Nephron (organoid): ENCODE data around the gene ARHGAP11B.
"Not testable (repeated sequence)": the region's sequence is repeated elsewhere in the genome, so short reads cannot be mapped to it uniquely, and the experiment has no call there.

Experiments
- H3K27ac Mint-ChIP-seq, 3 experiments: 2 replicates each; pipeline ENCODE4 v1.8.0; 2020; ENCODE audit warnings: mixed read lengths in 3 of 3, mild to moderate bottlenecking in 2 of 3, moderate library complexity in 1 of 3
- H3K27me3 Mint-ChIP-seq: 2 replicates; pipeline ENCODE4 v1.8.0; 2021; ENCODE audit warnings: low read depth, mild to moderate bottlenecking, moderate library complexity, mixed read lengths
- H3K36me3 Mint-ChIP-seq: 2 replicates; pipeline ENCODE4 v1.8.0; 2020; ENCODE audit warnings: low read depth, mixed read lengths
- H3K4me1 Mint-ChIP-seq: 2 replicates; pipeline ENCODE4 v1.8.0; 2020; ENCODE audit warnings: mixed read lengths
- H3K4me3 Mint-ChIP-seq, 3 experiments: 2 replicates each; pipeline ENCODE4 v1.8.0; 2020; ENCODE audit warnings: mild to moderate bottlenecking in 3 of 3, mixed read lengths in 3 of 3, moderate library complexity in 2 of 3
- H3K9me3 Mint-ChIP-seq: 2 replicates; pipeline ENCODE4 v1.8.0; 2020; ENCODE audit warnings: mixed read lengths
- CTCF ChIP-seq, 3 experiments: fragments of 200-600 bp; sonication (generic); IDR thresholded peaks; one replicate each; pipeline ENCODE4 v1.5.0; 2021; ENCODE audit warnings: antibody characterized with exemption in 3 of 3; ENCODE audit not compliant: unreplicated experiment in 3 of 3

Gene ARHGAP11B

GRCh38 chr15:30625436-30626193, at the start of gene ARHGAP11B:
Gene ARHGAP11B, plus strand, starts transcription at chr15:30626128.
- Mint-ChIP-seq H3K27ac (peak within 1 kb of the TSS; percentile 98 to 99 (median 98)), H3K4me1 (peaks cover 27% of the 10 kb centered on the region), H3K4me3 (peak within 1 kb of the TSS; percentile 97 to 100 (median 99))
- H3K9me3 Mint-ChIP-seq, H3K27me3 Mint-ChIP-seq, H3K36me3 Mint-ChIP-seq: not testable (repeated sequence)

GRCh38 chr15:30579394-30579970, 46.4 kb upstream of the ARHGAP11B start:
- H3K4me1 Mint-ChIP-seq, H3K4me3 Mint-ChIP-seq, H3K27ac Mint-ChIP-seq, H3K36me3 Mint-ChIP-seq, H3K27me3 Mint-ChIP-seq, H3K9me3 Mint-ChIP-seq: not testable (repeated sequence)

- H3K4me1 Mint-ChIP-seq, H3K4me3 Mint-ChIP-seq: not testable (repeated sequence)
These were observed 45.2 kb upstream of the ARHGAP11B start for GRCh38 chr15:30580716-30581115.

GRCh38 chr15:30598953-30599352, 27.0 kb upstream of the ARHGAP11B start:
- peak in 2 of 3 experiments; percentile 12 to 26 for TF ChIP-seq CTCF (IDR thresholded peaks at IDR 0.05; ENCODE audit: unreplicated experiment in 3 of 3)
- not testable (repeated sequence) for H3K27me3 Mint-ChIP-seq, H3K27ac Mint-ChIP-seq, H3K36me3 Mint-ChIP-seq, H3K4me3 Mint-ChIP-seq, H3K9me3 Mint-ChIP-seq, H3K4me1 Mint-ChIP-seq

More at GRCh38 chr15:30580716-30581115, 45.2 kb upstream of the ARHGAP11B start:
- H3K36me3 Mint-ChIP-seq, H3K27me3 Mint-ChIP-seq, H3K27ac Mint-ChIP-seq, H3K9me3 Mint-ChIP-seq: not testable (repeated sequence)

GRCh38 chr15:30603796-30604195, 22.1 kb upstream of the ARHGAP11B start, which contains the start of gene GOLGA8H:
Gene GOLGA8H, plus strand, starts transcription at chr15:30604028. Its CDS starts 98 bp downstream, at chr15:30604126.
- H3K36me3 Mint-ChIP-seq, H3K9me3 Mint-ChIP-seq, H3K27ac Mint-ChIP-seq, H3K4me3 Mint-ChIP-seq, H3K27me3 Mint-ChIP-seq, H3K4me1 Mint-ChIP-seq: not testable (repeated sequence)

- H3K9me3 Mint-ChIP-seq, H3K4me3 Mint-ChIP-seq, H3K4me1 Mint-ChIP-seq, H3K27ac Mint-ChIP-seq, H3K27me3 Mint-ChIP-seq, H3K36me3 Mint-ChIP-seq: not testable (repeated sequence)
These were observed 13.7 kb upstream of the ARHGAP11B start for GRCh38 chr15:30612271-30612670.

GRCh38 chr15:30621342-30621741, 4.6 kb upstream of the ARHGAP11B start:
- H3K27me3 Mint-ChIP-seq, H3K4me3 Mint-ChIP-seq, H3K9me3 Mint-ChIP-seq, H3K27ac Mint-ChIP-seq, H3K36me3 Mint-ChIP-seq, H3K4me1 Mint-ChIP-seq: not testable (repeated sequence)
- TF ChIP-seq CTCF (IDR thresholded peaks at IDR 0.05; ENCODE audit: unreplicated experiment in 3 of 3) = peak in 2 of 3 experiments; percentile 32 to 43

- not testable (repeated sequence) for H3K9me3 Mint-ChIP-seq, H3K36me3 Mint-ChIP-seq, H3K27me3 Mint-ChIP-seq
- Mint-ChIP-seq H3K4me1 (peaks cover 27% of the 10 kb centered on the region), H3K4me3 (peak overlapping the region; percentile 97 to 100 (median 99)), H3K27ac (peak overlapping the region; percentile 98 to 99 (median 98))
These were observed 252 bp downstream of the ARHGAP11B start for GRCh38 chr15:30626194-30626565.

- not testable (repeated sequence) for H3K36me3 Mint-ChIP-seq, H3K9me3 Mint-ChIP-seq, H3K27me3 Mint-ChIP-seq
- Mint-ChIP-seq H3K27ac (peak overlapping the region; percentile 98 to 99 (median 98)), H3K4me1 (peaks cover 27% of the 10 kb centered on the region), H3K4me3 (peak overlapping the region; percentile 97 to 100 (median 99))
These were observed 704 bp downstream of the ARHGAP11B start for GRCh38 chr15:30626632-30627031.
